Measurements from ENCODE around the gene IL17RE. TPM values are rescaled to one million over a fixed set of nuclear protein-coding genes. Genes with fewer than 3 reads are reported as not detected.
"Not testable (repeated sequence)": the region's sequence is repeated elsewhere in the genome, so short reads cannot be mapped to it uniquely, and the experiment has no call there.

The IL17RE gene
- total and polyA plus RNA-seq, 8 donors, result 6.4 to 15.6 (median 9.6) TPM

DNA sequence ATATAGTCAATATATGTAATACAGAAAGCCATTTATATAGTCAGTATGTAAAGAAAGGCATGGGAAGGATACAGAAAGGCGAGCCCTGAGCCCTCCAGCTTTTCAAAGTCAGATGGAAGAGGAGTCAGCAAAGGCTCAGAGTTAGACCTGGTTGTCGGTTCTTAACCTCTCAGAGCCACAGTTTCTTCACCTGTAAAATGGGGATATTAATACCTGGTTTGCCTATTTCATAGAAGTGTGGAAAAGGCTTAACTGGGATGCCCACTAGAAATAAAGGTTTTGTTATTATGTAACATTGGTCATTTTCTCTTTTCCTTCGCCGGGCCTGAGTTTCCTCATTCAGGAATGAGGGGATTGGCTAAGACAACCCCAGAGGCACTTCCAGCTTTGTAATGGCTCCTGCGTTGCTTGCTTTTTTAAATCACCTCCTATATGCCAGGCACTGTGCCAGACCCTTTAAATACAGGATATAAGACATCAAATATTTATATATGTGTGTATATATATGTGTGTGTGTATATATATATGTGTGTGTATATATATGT lies 33.4 kb downstream of the IL17RE start:
- WGBS, 2 donors, result 86 to 96% methylated on average over 5 of the region's 5 CpGs
- TF ChIP-seq, protein P1, sequence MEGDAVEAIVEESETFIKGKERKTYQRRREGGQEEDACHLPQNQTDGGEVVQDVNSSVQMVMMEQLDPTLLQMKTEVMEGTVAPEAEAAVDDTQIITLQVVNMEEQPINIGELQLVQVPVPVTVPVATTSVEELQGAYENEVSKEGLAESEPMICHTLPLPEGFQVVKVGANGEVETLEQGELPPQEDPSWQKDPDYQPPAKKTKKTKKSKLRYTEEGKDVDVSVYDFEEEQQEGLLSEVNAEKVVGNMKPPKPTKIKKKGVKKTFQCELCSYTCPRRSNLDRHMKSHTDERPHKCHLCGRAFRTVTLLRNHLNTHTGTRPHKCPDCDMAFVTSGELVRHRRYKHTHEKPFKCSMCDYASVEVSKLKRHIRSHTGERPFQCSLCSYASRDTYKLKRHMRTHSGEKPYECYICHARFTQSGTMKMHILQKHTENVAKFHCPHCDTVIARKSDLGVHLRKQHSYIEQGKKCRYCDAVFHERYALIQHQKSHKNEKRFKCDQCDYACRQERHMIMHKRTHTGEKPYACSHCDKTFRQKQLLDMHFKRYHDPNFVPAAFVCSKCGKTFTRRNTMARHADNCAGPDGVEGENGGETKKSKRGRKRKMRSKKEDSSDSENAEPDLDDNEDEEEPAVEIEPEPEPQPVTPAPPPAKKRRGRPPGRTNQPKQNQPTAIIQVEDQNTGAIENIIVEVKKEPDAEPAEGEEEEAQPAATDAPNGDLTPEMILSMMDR (IDR thresholded peaks at IDR 0.05), result no peak
- no peaks in the 10 kb centered on the region for H3K36me3 ChIP-seq
- intact Hi-C loops (cut with DNase I), result no loop called here
- H3K27me3 ChIP-seq, result no peaks in the 10 kb centered on the region
- H3K9me3 ChIP-seq, result no peaks in the 10 kb centered on the region
- DNase-seq (no peak), FAIRE-seq (no peak), ATAC-seq (no peak)
- no peak overlapping the region for H3K4me3 ChIP-seq
- no peak overlapping the region for H3K27ac ChIP-seq
- peaks cover 0 to 17% (median 16%) of the 10 kb centered on the region in 3 donors for H3K4me1 ChIP-seq

DNA sequence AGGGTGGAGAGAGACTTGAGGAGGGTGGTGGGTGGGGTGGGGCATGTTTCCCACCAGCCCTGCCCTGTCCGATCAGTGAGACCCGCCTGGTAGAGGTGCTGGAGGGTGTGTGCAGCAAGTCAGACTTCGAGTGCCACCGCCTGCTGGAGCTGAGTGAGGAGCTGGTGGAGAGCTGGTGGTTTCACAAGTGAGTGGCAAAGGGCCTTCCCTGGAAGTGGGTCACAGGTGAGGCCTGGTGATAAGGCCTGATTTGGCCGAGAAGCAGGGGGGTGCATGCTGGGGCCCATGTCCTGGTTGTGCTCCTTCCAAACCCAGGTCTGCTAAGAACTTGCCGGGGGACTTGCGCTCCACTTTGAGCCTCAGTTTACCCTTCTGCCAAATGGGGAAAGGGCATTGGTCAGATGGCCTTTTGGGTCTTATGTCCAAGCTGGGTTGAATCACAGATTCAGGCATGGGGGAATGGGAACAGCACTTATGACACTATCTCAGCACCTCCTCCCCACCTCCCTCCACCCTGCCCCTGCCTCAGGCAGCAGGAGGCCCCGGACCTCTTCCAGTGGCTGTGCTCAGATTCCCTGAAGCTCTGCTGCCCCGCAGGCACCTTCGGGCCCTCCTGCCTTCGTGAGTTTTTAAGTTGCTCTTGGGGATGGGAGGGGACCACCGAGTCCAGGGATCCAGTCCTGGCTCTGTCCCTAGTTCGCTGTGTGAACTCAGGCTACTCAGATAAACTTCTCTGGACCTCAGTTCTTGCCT lies 35.0 kb downstream of the IL17RE start:
- Histone ChIP-seq H3K36me3 (no peaks in the 10 kb centered on the region), H3K4me3 (no peak overlapping the region), H3K4me1 (peaks cover 0 to 17% (median 13%) of the 10 kb centered on the region in 3 donors), H3K27me3 (no peaks in the 10 kb centered on the region), H3K27ac (no peak overlapping the region), H3K9me3 (no peaks in the 10 kb centered on the region)
- TF ChIP-seq, protein P1 (IDR thresholded peaks at IDR 0.05), result no peak
- FAIRE-seq (no peak), DNase-seq (no peak), ATAC-seq (no peak)
- WGBS, 2 donors, result 91 to 93% methylated on average over 13 of the region's 13 CpGs
- intact Hi-C loops (cut with DNase I), result no loop called here

DNA sequence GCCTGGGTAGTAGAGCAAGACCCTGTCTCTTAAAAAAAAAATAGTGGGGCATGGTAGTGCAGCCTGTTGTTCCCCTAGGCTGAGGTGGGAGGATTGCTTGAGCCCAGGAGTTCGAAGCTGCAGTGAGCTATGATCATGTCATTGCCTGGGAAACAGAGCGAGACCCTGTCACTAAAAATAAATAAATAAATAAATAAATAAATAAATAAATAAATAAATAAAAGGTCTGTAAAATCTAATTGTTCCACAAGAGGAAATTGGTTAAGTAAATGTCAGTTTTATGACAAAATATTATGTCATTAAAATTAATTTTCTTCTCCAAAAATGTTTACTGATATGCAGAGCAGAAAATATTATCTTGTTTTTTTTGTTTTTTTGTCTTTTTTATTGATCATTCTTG lies 36.3 kb downstream of the IL17RE start:
- ATAC-seq, result no peak
- no peak for DNase-seq
- Histone ChIP-seq H3K36me3 (no peaks in the 10 kb centered on the region), H3K27ac (no peak overlapping the region), H3K9me3 (no peaks in the 10 kb centered on the region), H3K4me3 (no peak overlapping the region), H3K4me1 (peaks cover 0 to 17% (median 13%) of the 10 kb centered on the region in 3 donors), H3K27me3 (no peaks in the 10 kb centered on the region)
- no peak for FAIRE-seq
- WGBS, 2 donors, result 92 to 96% methylated on average over 2 of the region's 2 CpGs
- intact Hi-C loops (cut with DNase I), result no loop called here
- TF ChIP-seq, protein P1 (IDR thresholded peaks at IDR 0.05), result no peak

DNA sequence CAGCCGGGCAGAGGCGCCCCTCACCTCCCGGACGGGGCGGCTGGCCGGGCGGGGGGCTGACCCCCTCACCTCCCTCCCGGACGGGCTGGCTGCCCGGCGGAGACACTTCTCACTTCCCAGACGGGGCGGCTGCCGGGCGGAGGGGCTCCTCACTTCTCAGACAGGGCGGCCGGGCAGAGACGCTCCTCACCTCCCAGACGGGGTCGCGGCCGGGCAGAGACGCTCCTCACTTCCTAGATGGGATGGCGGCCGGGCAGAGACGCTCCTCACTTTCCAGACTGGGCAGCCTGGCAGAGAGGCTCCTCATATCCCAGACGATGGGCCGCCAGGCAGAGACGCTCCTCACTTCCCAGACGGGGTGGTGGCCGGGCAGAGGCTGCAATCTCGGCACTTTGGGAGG lies 37.3 kb downstream of the IL17RE start:
- intact Hi-C loops (cut with DNase I), result loop anchor here in 1 of 3 donors (10.0 kb wide), 1 partner anchor 285 kb away; no protein-coding TSS in a partner anchor
- not testable (repeated sequence) for H3K36me3 ChIP-seq, FAIRE-seq

DNA sequence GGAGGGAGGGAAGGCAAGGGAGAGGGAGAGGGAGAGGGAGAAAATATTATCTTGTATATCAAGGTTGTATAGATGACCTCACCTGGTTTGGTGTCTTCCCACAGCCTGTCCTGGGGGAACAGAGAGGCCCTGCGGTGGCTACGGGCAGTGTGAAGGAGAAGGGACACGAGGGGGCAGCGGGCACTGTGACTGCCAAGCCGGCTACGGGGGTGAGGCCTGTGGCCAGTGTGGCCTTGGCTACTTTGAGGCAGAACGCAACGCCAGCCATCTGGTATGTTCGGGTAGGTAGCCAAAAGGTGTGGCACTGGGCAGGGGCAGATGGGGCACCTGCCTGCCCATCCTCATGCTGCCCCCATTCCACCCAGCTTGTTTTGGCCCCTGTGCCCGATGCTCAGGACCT lies 38.1 kb downstream of the IL17RE start:
- H3K9me3 ChIP-seq, result no peaks in the 10 kb centered on the region
- no peaks in the 10 kb centered on the region for H3K36me3 ChIP-seq
- no peak for ATAC-seq
- H3K27ac ChIP-seq, result no peak overlapping the region
- 92 to 95% methylated on average over 9 to 10 of the region's 10 CpGs for WGBS, 2 donors
- H3K4me1 ChIP-seq, result peaks cover 0 to 9% (median 0%) of the 10 kb centered on the region in 3 donors
- TF ChIP-seq, protein P1 (IDR thresholded peaks at IDR 0.05), result no peak
- FAIRE-seq, result no peak
- DNase-seq, result no peak
- no peak overlapping the region for H3K4me3 ChIP-seq
- intact Hi-C loops (cut with DNase I), result loop anchor here in 1 of 3 donors (10.0 kb wide), 1 partner anchor 284 kb away; no protein-coding TSS in a partner anchor
- no peaks in the 10 kb centered on the region for H3K27me3 ChIP-seq

More for the DNA sequence above, 37.3 kb downstream of the IL17RE start:
- not testable (repeated sequence) for H3K27ac ChIP-seq, H3K9me3 ChIP-seq, DNase-seq, H3K27me3 ChIP-seq, H3K4me3 ChIP-seq, ATAC-seq
- WGBS, 2 donors, result 92 to 96% methylated on average over 19 to 31 of the region's 32 CpGs
- H3K4me1 ChIP-seq, result peaks cover 0 to 13% (median 7%) of the 10 kb centered on the region in 3 donors
